ENCODE data around the gene NINL.
"Not testable (repeated sequence)": the region's sequence is repeated elsewhere in the genome, so short reads cannot be mapped to it uniquely, and the experiment has no call there.

NINL gene

GRCh38 chr20:25567286-25567685 is 18.0 kb downstream of the NINL start:
- Histone ChIP-seq H3K27me3 (ENCODE audit: control insufficient read depth, insufficient read depth, low read length) (no peaks in the 10 kb centered on the region), H3K4me2 (ENCODE audit: low read length) (no peak overlapping the region), H3K9ac (ENCODE audit: low read depth, low read length) (no peak overlapping the region), H3K4me1 (ENCODE audit: control insufficient read depth, insufficient read depth, low read length) (no peaks in the 10 kb centered on the region), H3K4me3 (ENCODE audit: low read length) (no peak overlapping the region), H3K9me3 (replicated peaks; ENCODE audit: low read length) (no peaks in the 10 kb centered on the region), H3K36me3 (ENCODE audit: insufficient read depth, low read length) (no peaks in the 10 kb centered on the region)

- no peaks in the 10 kb centered on the region for H3K9me3 ChIP-seq (replicated peaks; ENCODE audit: low read length)
- no peaks in the 10 kb centered on the region for H3K36me3 ChIP-seq (ENCODE audit: insufficient read depth, low read length)
- no peaks in the 10 kb centered on the region for H3K4me1 ChIP-seq (ENCODE audit: control insufficient read depth, insufficient read depth, low read length)
- H3K27me3 ChIP-seq (ENCODE audit: control insufficient read depth, insufficient read depth, low read length) = no peaks in the 10 kb centered on the region
- H3K9ac ChIP-seq (ENCODE audit: low read depth, low read length) = no peak overlapping the region
- H3K4me2 ChIP-seq (ENCODE audit: low read length) = no peak overlapping the region
- no peak overlapping the region for H3K4me3 ChIP-seq (ENCODE audit: low read length)
Measured at GRCh38 chr20:25566821-25567220, 18.5 kb downstream of the NINL start.

GRCh38 chr20:25565578-25566157 is 19.7 kb downstream of the NINL start:
- Histone ChIP-seq H3K9me3 (replicated peaks; ENCODE audit: low read length) (no peaks in the 10 kb centered on the region), H3K4me2 (ENCODE audit: low read length) (no peak overlapping the region), H3K4me1 (ENCODE audit: control insufficient read depth, insufficient read depth, low read length) (no peaks in the 10 kb centered on the region), H3K4me3 (ENCODE audit: low read length) (no peak overlapping the region), H3K27me3 (ENCODE audit: control insufficient read depth, insufficient read depth, low read length) (no peaks in the 10 kb centered on the region), H3K36me3 (ENCODE audit: insufficient read depth, low read length) (no peaks in the 10 kb centered on the region), H3K9ac (ENCODE audit: low read depth, low read length) (no peak overlapping the region)

GRCh38 chr20:25563876-25564275 is 21.5 kb downstream of the NINL start:
- Histone ChIP-seq H3K27me3 (ENCODE audit: control insufficient read depth, insufficient read depth, low read length) (no peaks in the 10 kb centered on the region), H3K9ac (ENCODE audit: low read depth, low read length) (no peak overlapping the region), H3K4me2 (ENCODE audit: low read length) (no peak overlapping the region), H3K9me3 (replicated peaks; ENCODE audit: low read length) (no peaks in the 10 kb centered on the region), H3K4me3 (ENCODE audit: low read length) (no peak overlapping the region), H3K4me1 (ENCODE audit: control insufficient read depth, insufficient read depth, low read length) (no peaks in the 10 kb centered on the region), H3K36me3 (ENCODE audit: insufficient read depth, low read length) (no peaks in the 10 kb centered on the region)

- Histone ChIP-seq H3K27me3 (ENCODE audit: control insufficient read depth, insufficient read depth, low read length) (no peaks in the 10 kb centered on the region), H3K9ac (ENCODE audit: low read depth, low read length) (no peak overlapping the region), H3K4me1 (ENCODE audit: control insufficient read depth, insufficient read depth, low read length) (no peaks in the 10 kb centered on the region), H3K4me3 (ENCODE audit: low read length) (no peak overlapping the region), H3K36me3 (ENCODE audit: insufficient read depth, low read length) (no peaks in the 10 kb centered on the region), H3K4me2 (ENCODE audit: low read length) (no peak overlapping the region), H3K9me3 (replicated peaks; ENCODE audit: low read length) (no peaks in the 10 kb centered on the region)
Measured at GRCh38 chr20:25563362-25563761, 22.0 kb downstream of the NINL start.

- H3K9ac ChIP-seq (ENCODE audit: low read depth, low read length); H3K4me1 ChIP-seq (ENCODE audit: control insufficient read depth, insufficient read depth, low read length); H3K4me2 ChIP-seq (ENCODE audit: low read length); H3K9me3 ChIP-seq (replicated peaks; ENCODE audit: low read length); H3K36me3 ChIP-seq (ENCODE audit: insufficient read depth, low read length); H3K4me3 ChIP-seq (ENCODE audit: low read length); H3K27me3 ChIP-seq (ENCODE audit: control insufficient read depth, insufficient read depth, low read length): not testable (repeated sequence)
Measured at GRCh38 chr20:25561771-25562170, 23.6 kb downstream of the NINL start.

GRCh38 chr20:25553819-25554296 is 31.5 kb downstream of the NINL start:
- no peaks in the 10 kb centered on the region for H3K9me3 ChIP-seq (replicated peaks; ENCODE audit: low read length)
- no peak overlapping the region for H3K4me3 ChIP-seq (ENCODE audit: low read length)
- H3K27me3 ChIP-seq (ENCODE audit: control insufficient read depth, insufficient read depth, low read length) = no peaks in the 10 kb centered on the region
- H3K4me2 ChIP-seq (ENCODE audit: low read length) = no peak overlapping the region
- peaks cover 17% of the 10 kb centered on the region for H3K4me1 ChIP-seq (ENCODE audit: control insufficient read depth, insufficient read depth, low read length)
- no peak overlapping the region for H3K9ac ChIP-seq (ENCODE audit: low read depth, low read length)
- H3K36me3 ChIP-seq (ENCODE audit: insufficient read depth, low read length) = no peaks in the 10 kb centered on the region

- Histone ChIP-seq H3K9me3 (replicated peaks; ENCODE audit: low read length) (no peaks in the 10 kb centered on the region), H3K36me3 (ENCODE audit: insufficient read depth, low read length) (no peaks in the 10 kb centered on the region), H3K4me3 (ENCODE audit: low read length) (no peak overlapping the region), H3K4me1 (ENCODE audit: control insufficient read depth, insufficient read depth, low read length) (peaks cover 17% of the 10 kb centered on the region), H3K27me3 (ENCODE audit: control insufficient read depth, insufficient read depth, low read length) (no peaks in the 10 kb centered on the region), H3K9ac (ENCODE audit: low read depth, low read length) (no peak overlapping the region), H3K4me2 (ENCODE audit: low read length) (no peak overlapping the region)
Measured at GRCh38 chr20:25552977-25553376, 32.4 kb downstream of the NINL start.

- Histone ChIP-seq H3K9me3 (replicated peaks; ENCODE audit: low read length) (no peaks in the 10 kb centered on the region), H3K36me3 (ENCODE audit: insufficient read depth, low read length) (no peaks in the 10 kb centered on the region), H3K4me1 (ENCODE audit: control insufficient read depth, insufficient read depth, low read length) (peaks cover 17% of the 10 kb centered on the region), H3K4me3 (ENCODE audit: low read length) (no peak overlapping the region), H3K9ac (ENCODE audit: low read depth, low read length) (no peak overlapping the region), H3K27me3 (ENCODE audit: control insufficient read depth, insufficient read depth, low read length) (no peaks in the 10 kb centered on the region), H3K4me2 (ENCODE audit: low read length) (no peak overlapping the region)
Measured at GRCh38 chr20:25551413-25552215, 33.7 kb downstream of the NINL start.

- H3K4me1 ChIP-seq (ENCODE audit: control insufficient read depth, insufficient read depth, low read length) = peaks cover 17% of the 10 kb centered on the region
- H3K27me3 ChIP-seq (ENCODE audit: control insufficient read depth, insufficient read depth, low read length); H3K9ac ChIP-seq (ENCODE audit: low read depth, low read length); H3K9me3 ChIP-seq (replicated peaks; ENCODE audit: low read length); H3K4me2 ChIP-seq (ENCODE audit: low read length); H3K4me3 ChIP-seq (ENCODE audit: low read length); H3K36me3 ChIP-seq (ENCODE audit: insufficient read depth, low read length): not testable (repeated sequence)
Measured at GRCh38 chr20:25550645-25551337, 34.5 kb downstream of the NINL start.

GRCh38 chr20:25549843-25550477 is 35.4 kb downstream of the NINL start:
- H3K4me1 ChIP-seq (ENCODE audit: control insufficient read depth, insufficient read depth, low read length) = peaks cover 17% of the 10 kb centered on the region
- H3K4me3 ChIP-seq (ENCODE audit: low read length) = no peak overlapping the region
- no peak overlapping the region for H3K9ac ChIP-seq (ENCODE audit: low read depth, low read length)
- no peak overlapping the region for H3K4me2 ChIP-seq (ENCODE audit: low read length)
- no peaks in the 10 kb centered on the region for H3K36me3 ChIP-seq (ENCODE audit: insufficient read depth, low read length)
- H3K9me3 ChIP-seq (replicated peaks; ENCODE audit: low read length) = no peaks in the 10 kb centered on the region
- H3K27me3 ChIP-seq (ENCODE audit: control insufficient read depth, insufficient read depth, low read length) = no peaks in the 10 kb centered on the region

All from skeletal muscle satellite cell (primary cell).